OCI-LY1 (cell line): ENCODE results near the gene LAMTOR1.

ENCODE experiments used
- CTCF ChIP-seq: fragments of 200-600 bp; sonication (generic), shearing (Covaris generic); IDR thresholded peaks from 2 replicates; pipeline ENCODE4 v1.5.1; 2017; ENCODE audit warnings: mild to moderate bottlenecking, antibody characterized with exemption, low read length, moderate library complexity, mixed read lengths
- EZH2 ChIP-seq: fragments of 200-600 bp; sonication (generic), shearing (Covaris generic); IDR thresholded peaks from 2 replicates; pipeline ENCODE4 v1.8.0; 2017; ENCODE audit warnings: borderline replicate concordance, mixed run types, mild to moderate bottlenecking, antibody characterized with exemption, low read length, moderate library complexity, mixed read lengths

- no peak for TF ChIP-seq CTCF
- TF ChIP-seq EZH2 = no peak
These were observed 33.9 kb downstream of the LAMTOR1 start for GRCh38 chr11:72069200-72069599.
